ENCODE data around the gene ADCY3.

Gene ADCY3

GRCh38 chr2:24875901-24876300, 44.1 kb downstream of the ADCY3 start:
- DNase-seq (ENCODE audit: low spot score) (no peak), FAIRE-seq (no peak)

DNA sequence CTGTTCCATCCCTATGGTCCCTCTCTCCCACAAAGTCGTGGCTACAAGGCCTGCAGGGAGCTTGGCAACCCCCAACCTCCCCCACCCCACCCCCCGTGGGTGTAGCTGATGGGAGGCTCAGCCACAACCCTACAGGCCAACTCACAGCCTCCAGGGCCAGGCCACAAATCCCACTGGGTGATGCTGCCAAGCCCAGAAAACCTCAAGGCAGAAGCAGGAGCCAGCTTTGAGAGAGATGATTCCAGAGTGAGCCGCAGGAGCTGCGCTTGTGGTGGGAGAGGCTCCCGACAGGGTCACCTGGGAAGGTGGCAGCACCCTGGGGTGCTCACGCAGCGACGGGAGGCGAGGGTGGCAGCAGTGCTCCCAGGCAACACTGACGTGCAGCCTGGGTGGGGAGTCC, 44.8 kb downstream of the ADCY3 start:
- no peak for DNase-seq (ENCODE audit: low spot score)
- FAIRE-seq = no peak

DNA sequence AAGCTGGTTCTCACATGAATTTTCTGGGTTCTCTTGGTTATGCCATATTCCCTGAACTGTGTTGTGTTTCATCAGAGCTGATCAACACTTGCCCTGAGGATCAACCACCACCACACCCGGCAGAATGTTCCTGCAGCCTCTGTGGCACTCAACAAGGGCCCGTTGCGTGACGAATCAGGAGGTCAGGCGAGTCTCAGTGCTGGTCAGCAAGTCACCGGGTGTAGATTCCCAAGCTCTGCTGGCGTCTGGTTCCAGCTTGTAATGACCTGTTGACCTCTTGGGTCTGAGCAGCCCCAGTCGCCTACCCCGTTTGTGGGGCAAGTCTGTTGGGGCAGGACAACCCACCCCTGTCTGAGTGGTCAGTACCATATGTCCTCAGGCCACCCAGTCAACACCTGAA, 46.0 kb downstream of the ADCY3 start:
- peak; percentile 61 for FAIRE-seq
- DNase-seq (ENCODE audit: low spot score) = no peak

DNA sequence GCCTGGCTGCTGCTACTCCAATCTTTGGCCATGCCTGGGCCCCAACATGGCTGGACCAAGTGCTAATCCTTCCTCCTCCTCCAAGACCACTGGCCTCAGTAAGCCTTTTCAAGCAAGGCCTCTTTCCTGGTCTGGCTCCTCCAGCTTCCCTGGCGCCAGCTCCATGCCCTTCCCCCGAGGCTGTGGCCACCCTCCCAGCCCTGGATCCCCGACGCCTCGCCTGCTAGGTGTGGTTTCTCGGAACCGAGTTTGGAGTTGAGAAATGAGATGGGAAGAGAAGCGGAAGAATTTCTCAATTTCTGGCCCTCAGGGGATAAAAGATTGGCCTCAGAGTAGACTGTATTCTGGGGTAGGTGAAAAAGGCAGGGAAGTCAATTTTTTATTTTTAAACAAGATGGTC, 46.4 kb downstream of the ADCY3 start:
- DNase-seq (ENCODE audit: low spot score) = no peak

DNA sequence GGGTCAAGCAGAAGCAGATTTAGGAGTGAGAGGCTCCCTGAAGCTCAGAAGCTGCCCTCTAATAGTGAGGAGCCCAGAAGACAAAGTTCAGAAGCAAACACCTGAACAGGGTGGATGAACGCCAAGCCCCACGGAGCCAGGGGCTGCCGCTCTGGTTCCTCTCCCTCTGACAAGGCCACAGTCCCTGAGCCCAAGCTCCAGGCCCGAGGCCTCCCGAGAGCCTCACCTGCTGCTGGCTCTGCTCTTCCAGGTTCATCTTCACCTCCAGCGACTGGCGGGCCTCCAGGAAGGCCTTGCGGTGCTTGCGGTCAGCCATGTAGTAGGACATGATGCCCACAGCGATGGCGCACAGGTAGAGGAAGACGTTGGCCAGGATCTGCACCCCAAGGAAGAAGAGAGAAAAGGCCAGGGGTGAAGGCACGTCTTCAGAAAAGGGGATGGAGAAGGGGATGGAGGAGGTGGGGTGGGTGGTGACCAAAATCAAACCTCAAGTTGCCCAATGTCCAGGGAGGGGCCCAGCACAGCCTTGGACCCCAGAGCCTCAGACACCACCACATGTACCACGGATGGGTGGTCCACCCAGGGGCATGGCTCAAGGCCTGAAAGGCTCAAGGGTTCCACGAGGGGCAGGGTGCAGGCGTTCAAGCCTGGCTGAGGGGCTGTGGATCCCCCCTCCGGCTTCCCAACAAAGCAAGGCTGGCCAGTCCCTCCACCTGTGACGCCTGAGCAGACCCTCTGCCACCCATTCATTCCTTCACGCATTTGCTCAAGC, 47.5 kb downstream of the ADCY3 start:
- DNase-seq (ENCODE audit: low spot score) (no peak), FAIRE-seq (no peak)

More for the DNA sequence above, 46.4 kb downstream of the ADCY3 start:
- FAIRE-seq = no peak

GRCh38 chr2:24871852-24872333, 48.1 kb downstream of the ADCY3 start:
- no peak for FAIRE-seq
- DNase-seq (ENCODE audit: low spot score) = no peak

DNA sequence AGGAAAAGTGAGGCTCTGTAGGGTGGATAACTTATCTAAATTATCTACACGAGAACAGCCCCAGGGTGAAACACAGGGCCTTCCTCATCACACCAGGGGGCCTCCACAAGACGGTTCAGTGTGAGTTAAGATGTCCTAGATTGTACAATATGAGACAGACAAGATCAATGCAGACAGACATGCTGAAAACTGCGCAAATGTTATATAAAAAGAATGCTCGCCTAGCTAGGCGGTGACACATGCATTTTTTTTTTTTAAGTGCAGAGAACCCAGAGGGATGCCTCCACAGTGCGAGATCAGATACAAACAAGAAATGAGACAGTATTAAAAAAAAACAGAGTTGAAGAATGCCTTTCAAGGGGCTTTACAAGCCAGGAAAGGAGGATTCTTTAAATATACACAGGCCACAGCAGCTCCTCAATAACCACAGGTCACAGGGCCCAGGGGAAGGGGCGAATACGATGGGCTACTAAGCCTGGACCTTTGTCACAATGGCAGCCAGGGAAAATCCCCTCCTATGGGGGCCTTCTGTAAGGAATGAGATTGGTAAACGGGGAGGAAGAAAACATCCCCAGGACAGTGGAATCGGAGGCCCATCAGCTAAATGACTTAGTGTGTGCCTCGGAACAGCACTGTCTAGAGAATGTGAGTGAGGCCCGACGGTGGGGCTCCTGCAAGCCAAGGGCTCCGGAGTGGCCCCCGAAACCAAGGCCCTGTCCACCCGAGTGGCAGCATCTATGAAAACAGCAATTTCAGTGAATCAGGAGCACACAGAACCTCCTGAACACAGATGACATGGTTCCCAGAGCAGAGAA, 48.9 kb downstream of the ADCY3 start:
- FAIRE-seq = no peak

GRCh38 chr2:24870440-24870839, 49.6 kb downstream of the ADCY3 start:
- FAIRE-seq = no peak
- no peak for DNase-seq (ENCODE audit: low spot score)

More for the DNA sequence above, 48.9 kb downstream of the ADCY3 start:
- no peak for DNase-seq (ENCODE audit: low spot score)

- no peak for FAIRE-seq
- no peak for DNase-seq (ENCODE audit: low spot score)
Measured at GRCh38 chr2:24866946-24867345, 53.1 kb downstream of the ADCY3 start.

GRCh38 chr2:24863641-24864040, 56.4 kb downstream of the ADCY3 start:
- no peak for DNase-seq (ENCODE audit: low spot score)
- FAIRE-seq = no peak

DNA sequence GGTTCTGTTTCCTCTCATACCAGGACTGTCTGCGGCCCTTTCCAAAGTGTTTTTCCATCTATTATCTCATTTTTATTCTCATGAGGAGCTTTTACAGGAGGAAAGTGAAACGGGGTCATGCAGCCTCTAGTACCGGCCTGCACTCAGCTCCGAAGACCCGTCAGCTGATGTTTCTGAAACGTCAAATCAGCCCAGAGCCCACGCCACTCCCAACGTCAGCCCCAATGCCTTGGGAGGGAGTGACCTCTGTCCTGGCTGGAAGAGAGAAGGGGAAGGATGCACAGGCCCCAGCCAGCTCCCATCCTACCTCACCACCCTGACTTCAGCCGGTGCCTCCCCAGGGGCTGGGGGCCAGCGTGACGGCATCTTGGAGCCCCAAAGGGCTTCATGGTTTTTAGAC, 58.5 kb downstream of the ADCY3 start:
- FAIRE-seq = no peak
- DNase-seq (ENCODE audit: low spot score) = no peak

DNA sequence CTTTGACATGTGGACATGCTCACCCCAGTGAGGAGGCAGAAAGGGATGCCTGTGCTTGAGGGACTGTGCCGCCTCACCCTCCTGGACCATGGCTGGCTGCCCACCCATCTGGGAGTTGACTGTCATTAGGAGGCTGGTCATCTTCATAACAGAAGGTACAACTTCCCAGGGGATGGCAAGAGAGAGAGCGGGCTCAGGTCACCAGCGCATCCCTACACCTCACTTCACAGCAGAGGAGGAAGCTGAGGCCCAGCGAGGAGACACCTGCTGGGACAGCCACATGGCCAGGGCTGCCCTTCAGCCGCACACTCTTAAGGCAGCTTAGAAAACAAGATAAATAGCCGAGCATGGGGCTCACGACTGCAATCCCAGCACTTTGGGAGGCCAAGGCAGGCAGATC, 59.4 kb downstream of the ADCY3 start:
- no peak for FAIRE-seq
- no peak for DNase-seq (ENCODE audit: low spot score)

DNA sequence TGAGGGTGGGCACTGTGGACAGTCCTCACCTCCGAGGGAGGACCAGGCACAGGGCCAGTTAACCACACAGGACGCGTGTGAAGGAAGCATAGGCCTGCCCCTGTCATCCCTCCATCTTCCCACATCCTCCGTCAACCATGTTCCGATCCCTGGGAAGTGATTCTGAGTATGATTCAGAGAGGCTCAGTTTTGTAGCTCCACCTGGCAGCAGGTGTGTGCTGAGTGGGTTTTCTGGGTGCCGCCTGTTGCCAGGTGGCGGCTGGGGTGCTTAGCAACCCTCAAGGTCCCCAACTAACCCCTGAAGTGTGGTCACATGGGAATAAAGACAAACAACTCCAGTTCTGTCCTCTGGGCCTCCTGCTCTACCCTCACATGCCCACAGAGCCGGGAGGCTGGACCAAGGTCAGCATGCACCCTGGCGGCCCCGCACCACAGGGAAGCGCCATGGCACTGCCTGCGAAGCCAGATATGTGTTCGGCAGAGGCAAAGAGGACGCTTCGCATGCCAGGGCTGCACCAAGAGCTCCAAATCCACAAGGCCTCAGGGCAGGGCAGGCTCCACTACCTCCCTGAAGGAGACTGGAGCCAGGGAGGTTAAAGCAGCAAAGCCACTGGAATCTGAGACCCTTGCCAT, 60.0 kb downstream of the ADCY3 start:
- DNase-seq (ENCODE audit: low spot score) (no peak), FAIRE-seq (no peak)

DNA sequence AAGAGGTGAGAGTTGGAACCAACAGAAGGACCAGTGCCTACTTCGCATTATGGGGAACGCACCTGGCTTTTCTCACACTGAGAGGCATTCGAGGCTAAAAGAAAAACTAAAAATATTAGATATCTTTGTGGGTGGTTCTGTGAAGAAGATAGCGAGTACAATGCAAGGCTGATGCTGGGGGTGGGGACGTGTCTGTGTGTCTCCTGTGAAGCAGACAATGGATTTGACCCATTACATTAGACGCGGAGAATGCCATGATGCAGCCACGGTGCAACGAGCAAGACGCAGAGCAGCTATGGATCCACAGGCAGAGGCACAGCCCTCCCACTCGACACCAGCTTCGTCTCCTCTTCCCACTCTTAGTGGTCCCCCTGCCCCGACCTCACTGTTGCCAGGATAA, 61.0 kb downstream of the ADCY3 start:
- DNase-seq (ENCODE audit: low spot score) (no peak), FAIRE-seq (no peak)

- DNase-seq (ENCODE audit: low spot score) = no peak
Measured at GRCh38 chr2:24857746-24858145, 62.3 kb downstream of the ADCY3 start.

GRCh38 chr2:24856791-24857211, 63.2 kb downstream of the ADCY3 start:
- FAIRE-seq = no peak
- no peak for DNase-seq (ENCODE audit: low spot score)

More at GRCh38 chr2:24857746-24858145, 62.3 kb downstream of the ADCY3 start:
- no peak for FAIRE-seq

GRCh38 chr2:24855726-24856125, 64.3 kb downstream of the ADCY3 start:
- DNase-seq (ENCODE audit: low spot score) = no peak
- FAIRE-seq = no peak

GRCh38 chr2:24855022-24855622, 64.9 kb downstream of the ADCY3 start:
- FAIRE-seq = no peak
- DNase-seq (ENCODE audit: low spot score) = no peak

- DNase-seq (ENCODE audit: low spot score) (no peak), FAIRE-seq (no peak)
Measured at GRCh38 chr2:24853996-24854395, 66.0 kb downstream of the ADCY3 start.

- no peak for DNase-seq (ENCODE audit: low spot score)
- no peak for FAIRE-seq
Measured at GRCh38 chr2:24853046-24853445, 67.0 kb downstream of the ADCY3 start.

DNA sequence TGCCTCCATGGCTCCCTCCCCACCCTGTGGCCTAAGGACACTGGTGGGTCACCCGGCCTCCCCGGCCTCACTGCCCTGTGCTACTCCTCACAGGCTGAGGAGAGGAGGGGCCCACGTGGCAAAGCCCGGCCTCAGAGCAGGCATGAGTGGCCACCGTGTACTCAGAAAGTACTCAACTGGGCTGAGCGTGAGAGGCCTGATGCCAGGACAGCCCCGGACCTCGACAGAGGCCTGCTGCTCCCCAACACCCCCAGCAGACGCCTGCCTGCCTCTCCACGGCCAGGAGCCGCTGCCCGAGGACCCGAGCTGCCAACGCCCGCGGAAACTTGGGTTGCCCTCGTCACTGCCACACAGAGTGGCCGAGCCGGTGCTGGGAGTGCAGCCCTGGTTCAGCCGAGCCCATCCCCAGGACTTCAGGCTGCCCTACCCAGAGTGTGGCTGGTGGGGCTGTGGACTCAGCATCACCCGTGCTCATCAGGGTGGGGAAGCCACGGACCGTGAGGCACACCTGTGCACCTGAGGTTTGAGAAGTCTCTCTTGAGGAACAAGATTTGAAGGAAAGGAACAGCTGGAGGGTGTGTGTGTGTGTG, 67.5 kb downstream of the ADCY3 start:
- DNase-seq (ENCODE audit: low spot score) (no peak), FAIRE-seq (no peak)
